K562 (cell line): ENCODE measurements around the gene STARD13. TPM values are rescaled to one million over a fixed set of nuclear protein-coding genes. Genes with fewer than 3 reads are reported as not detected.

Source experiments
- ATAC-seq: fragments of 200-7000 bp; cut with Tn5 transposase; 3 replicates; pipeline ENCODE4 v1.9.1; 2020; ENCODE audit warnings: moderate library complexity
- BruUV-seq: library from RNA; stranded (reverse); fragments of 400-500 nt; replicated peaks from 2 replicates; lab custom pipeline; 2021; lab: Mats Ljungman, UMichigan
- CTCF ChIA-PET: fragments of 300-600 bp; formaldehyde crosslinking; extraction: SDS; loops from one replicate; lab custom pipeline; 2021; ENCODE audit warnings: low intra/inter-chr PET ratio; lab: Yijun Ruan, JAX
- POLR2A ChIA-PET: fragments of 300-600, 350-650 bp; sonication (Branson Sonifier 250); formaldehyde crosslinking; extraction: SDS; loops from one replicate; lab custom pipeline; 2021; ENCODE audit warnings: antibody characterized with exemption, inconsistent platforms; lab: Yijun Ruan, JAX
- DNase-seq, 4 experiments: peaks; one replicate each; pipeline versions ENCODE4 v3.0.0 to v3.0.0-alpha.2; 2011 to 2018; ENCODE audit warnings: low spot score in 3 of 4, mixed read lengths in 3 of 4; ENCODE audit errors: extremely low read depth in 1 of 4
- FAIRE-seq: peaks from 2 replicates; lab custom pipeline; 2011; peaks lifted over from hg19 to GRCh38; lab: Jason Lieb, UNC
- H2AFZ ChIP-seq: 2 replicates; pipeline ENCODE4 v1.6.0; 2011; ENCODE audit warnings: low read depth, low read length, control low read depth, inconsistent platforms
- H3K27ac ChIP-seq: fragments of 200-600 bp; 3 replicates; pipeline ENCODE4 v1.8.0; 2011; ENCODE audit warnings: low read depth, mild to moderate bottlenecking, control low read depth, inconsistent platforms, low read length, moderate library complexity, mixed read lengths; ENCODE audit errors: extremely low read depth
- H3K27me3 ChIP-seq, 2 experiments: fragments of 300-600 bp in 1 of 2; 2 replicates in 1 of 2; 3 replicates in 1 of 2; pipeline versions ENCODE4 v1.6.0 to v1.8.0; 2011; ENCODE audit warnings: inconsistent platforms in 2 of 2, low read length in 2 of 2, mild to moderate bottlenecking in 1 of 2, mixed read lengths in 1 of 2, moderate library complexity in 1 of 2; ENCODE audit not compliant: control insufficient read depth in 2 of 2, insufficient read depth in 2 of 2
- H3K36me3 ChIP-seq: fragments of 300-600 bp; 3 replicates; pipeline ENCODE4 v1.8.0; 2011; ENCODE audit warnings: mild to moderate bottlenecking, low read length, inconsistent platforms; ENCODE audit not compliant: control insufficient read depth, insufficient read depth
- H3K4me1 ChIP-seq, 2 experiments: fragments of 200-600 bp in 1 of 2; replicated peaks in 1 of 2; 2 replicates in 1 of 2; 3 replicates in 1 of 2; pipeline versions ENCODE4 v1.5.1 to v1.8.0; 2011; ENCODE audit warnings: inconsistent platforms in 2 of 2, low read length in 2 of 2, mild to moderate bottlenecking in 1 of 2, mixed read lengths in 1 of 2, moderate library complexity in 1 of 2; ENCODE audit not compliant: control insufficient read depth in 2 of 2, insufficient read depth in 2 of 2
- H3K4me2 ChIP-seq: 2 replicates; pipeline ENCODE4 v1.6.1; 2011; ENCODE audit warnings: low read length, control low read depth, inconsistent platforms, mixed read lengths; ENCODE audit not compliant: insufficient read depth
- H3K4me3 ChIP-seq: fragments of 200-600 bp; sonication (generic), shearing (Covaris generic); 2 replicates; pipeline ENCODE4 v1.5.1; 2016; ENCODE audit warnings: control low read depth, inconsistent platforms
- H3K79me2 ChIP-seq: fragments of 200-600 bp; 3 replicates; pipeline ENCODE4 v1.8.0; 2011; ENCODE audit warnings: low read length, inconsistent platforms; ENCODE audit not compliant: control insufficient read depth, insufficient read depth
- H3K9ac ChIP-seq, 2 experiments: 2 replicates each; pipeline versions ENCODE4 v1.6.0 to v1.6.1; 2011; ENCODE audit warnings: low read depth in 2 of 2, low read length in 2 of 2, control low read depth in 1 of 2, inconsistent platforms in 1 of 2, mild to moderate bottlenecking in 1 of 2, mixed read lengths in 1 of 2; ENCODE audit not compliant: insufficient read depth in 1 of 2
- H3K9me1 ChIP-seq: one replicate; pipeline ENCODE4 v1.6.0; 2011; ENCODE audit warnings: inconsistent platforms, mild to moderate bottlenecking, low read length, moderate library complexity; ENCODE audit not compliant: control insufficient read depth, insufficient read depth
- H3K9me3 ChIP-seq: replicated peaks from 2 replicates; pipeline ENCODE4 v1.5.1; 2011; ENCODE audit warnings: low read depth, low read length, inconsistent platforms; ENCODE audit not compliant: control insufficient read depth, insufficient read depth
- H4K20me1 ChIP-seq: replicated peaks from 2 replicates; pipeline ENCODE4 v1.6.1; 2011; ENCODE audit warnings: low read length, inconsistent platforms, mixed read lengths; ENCODE audit not compliant: control insufficient read depth, insufficient read depth
- BDP1 ChIP-seq: IDR thresholded peaks from 3 replicates; pipeline ENCODE4 v1.6.1; 2011; ENCODE audit not compliant: insufficient read length, insufficient read depth
- CAMTA2 ChIP-seq: fragments of 250-450 bp; sonication (Bioruptor Pico); conservative IDR thresholded peaks from 2 replicates; pipeline ENCODE4 v1.5.1; 2022
- CCAR2 ChIP-seq: fragments of 200-400 bp; formaldehyde crosslinking; IDR thresholded peaks from 2 replicates; pipeline ENCODE4 v1.6.1; 2017; ENCODE audit warnings: mild to moderate bottlenecking, low read depth, low read length
- CEBPG ChIP-seq, 3 experiments: fragments of 200-800 bp in 1 of 3; sonication (Bioruptor generic) in 1 of 3; sonication (generic) in 1 of 3; formaldehyde crosslinking in 1 of 3; IDR thresholded peaks in 2 of 3; conservative IDR thresholded peaks in 1 of 3; 2 replicates each; pipeline versions ENCODE4 v1.6.1 to v1.8.0; 2016 to 2022; ENCODE audit warnings: missing compliant biosample characterization in 2 of 3, missing genetic modification characterization in 2 of 3, mild to moderate bottlenecking in 1 of 3, missing genetic modification reagents in 1 of 3
- CHD2 ChIP-seq: IDR thresholded peaks from 2 replicates; pipeline ENCODE4 v1.6.1; 2011; ENCODE audit warnings: low read depth, low read length
- GATAD2A ChIP-seq: fragments of 450-650 bp; IDR thresholded peaks from 2 replicates; pipeline ENCODE4 v1.6.1; 2017
- MAFG ChIP-seq: fragments of 450-650 bp; conservative IDR thresholded peaks from 2 replicates; pipeline ENCODE4 v1.6.1; 2016; ENCODE audit warnings: missing genetic modification characterization, missing compliant biosample characterization
- MAFK ChIP-seq: IDR thresholded peaks from 2 replicates; pipeline ENCODE4 v1.6.1; 2011; ENCODE audit warnings: low read length, improper control_type of control experiment
- NR1H2 ChIP-seq: sonication (generic); formaldehyde crosslinking; IDR thresholded peaks from 2 replicates; pipeline ENCODE4 v1.4.0; 2020; ENCODE audit warnings: mild to moderate bottlenecking, missing genetic modification reagents
- PTBP1 ChIP-seq: fragments of 200-400 bp; formaldehyde crosslinking; IDR thresholded peaks from 2 replicates; pipeline ENCODE4 v1.6.1; 2017; ENCODE audit warnings: low read depth, low read length
- RBM34 ChIP-seq: fragments of 200-400 bp; formaldehyde crosslinking; IDR thresholded peaks from 2 replicates; pipeline ENCODE4 v1.6.1; 2018; ENCODE audit warnings: low read length, borderline replicate concordance; ENCODE audit not compliant: insufficient read depth
- SAFB ChIP-seq: fragments of 200-400 bp; formaldehyde crosslinking; IDR thresholded peaks from 2 replicates; pipeline ENCODE4 v1.6.1; 2017; ENCODE audit warnings: low read depth, low read length, borderline replicate concordance
- SMARCA5 ChIP-seq: fragments of 450-650 bp; IDR thresholded peaks from 2 replicates; pipeline ENCODE4 v1.6.1; 2016
- STAT5A ChIP-seq: IDR thresholded peaks from 2 replicates; pipeline ENCODE4 v1.6.1; 2012; ENCODE audit warnings: low read length, inconsistent platforms, borderline replicate concordance
- ZNF347 ChIP-seq: fragments of 450-650 bp; formaldehyde crosslinking; IDR thresholded peaks from 2 replicates; pipeline ENCODE4 v1.4.0; 2020; ENCODE audit warnings: low read depth, mild to moderate bottlenecking, moderate library complexity
- WGBS: fragments of 100-300 bp; shearing (Covaris generic); methylation state at CpG from one replicate; pipeline ENCODE4 v1.1.6; 2016; ENCODE audit warnings: low coverage, mixed read lengths; ENCODE audit not compliant: insufficient coverage; ENCODE audit errors: missing lambda C conversion rate; 5-methylcytosine and 5-hydroxymethylcytosine counted together
- in situ Hi-C: fragments of 300-500 bp; cut with MboI; formaldehyde crosslinking; loops from 4 replicates; pipeline ENCODE4 v1.15.0; 2018; ENCODE audit warnings: inconsistent platforms, mixed read lengths
- intact Hi-C: fragments of 100-400 bp; cut with micrococcal nuclease; formaldehyde crosslinking; loops from 2 replicates; pipeline ENCODE4 v1.14.2; 2022
- polyA plus RNA-seq, 8 experiments: library from polyadenylated mRNA; depleted of rRNA in 4 of 8; stranded (reverse) in 5 of 8; unstranded in 3 of 8; fragments of >200 nt; fragmentation: Nextera tagmentation in 2 of 8; fragmentation: Illumina TruSeq in 1 of 8; extraction: Ambion mirVana in 2 of 8; extraction: Trizol in 1 of 8; gene quantifications; 2 replicates each; pipeline versions ENCODE4 v1.2.1 to v1.2.3, GENCODE V29; 2011 to 2014; ENCODE audit warnings: inconsistent platforms in 1 of 8, missing spikeins in 1 of 8
- total RNA-seq, 7 experiments: library from RNA; depleted of rRNA in 6 of 7; stranded (reverse); fragments of >200 nt in 6 of 7; fragmentation: Illumina TruSeq in 2 of 7; extraction: Trizol in 2 of 7; gene quantifications; 2 replicates each; pipeline versions ENCODE4 v1.2.1 to v1.2.3, GENCODE V29; 2011 to 2021; ENCODE audit warnings: low replicate concordance in 1 of 7
- TF ChIP-seq, protein P1 (sequence below): IDR thresholded peaks from 2 replicates; pipeline ENCODE4 v1.6.1; 2011; ENCODE audit warnings: borderline replicate concordance, low read depth, mild to moderate bottlenecking, moderate library complexity, low read length; ENCODE audit not compliant: insufficient read depth, poor library complexity, severe bottlenecking
- TF ChIP-seq, protein P2 (sequence below): fragments of 450-650 bp; formaldehyde crosslinking; IDR thresholded peaks from 2 replicates; pipeline ENCODE4 v1.4.0; 2022; ENCODE audit warnings: missing genetic modification characterization

The STARD13 gene
- total and polyA plus RNA-seq, 9 of the 15 experiments (the other 6 are each of a cell fraction or from before 2014, with no cell fraction given), result 0.11 TPM; not detected in 8

DNA sequence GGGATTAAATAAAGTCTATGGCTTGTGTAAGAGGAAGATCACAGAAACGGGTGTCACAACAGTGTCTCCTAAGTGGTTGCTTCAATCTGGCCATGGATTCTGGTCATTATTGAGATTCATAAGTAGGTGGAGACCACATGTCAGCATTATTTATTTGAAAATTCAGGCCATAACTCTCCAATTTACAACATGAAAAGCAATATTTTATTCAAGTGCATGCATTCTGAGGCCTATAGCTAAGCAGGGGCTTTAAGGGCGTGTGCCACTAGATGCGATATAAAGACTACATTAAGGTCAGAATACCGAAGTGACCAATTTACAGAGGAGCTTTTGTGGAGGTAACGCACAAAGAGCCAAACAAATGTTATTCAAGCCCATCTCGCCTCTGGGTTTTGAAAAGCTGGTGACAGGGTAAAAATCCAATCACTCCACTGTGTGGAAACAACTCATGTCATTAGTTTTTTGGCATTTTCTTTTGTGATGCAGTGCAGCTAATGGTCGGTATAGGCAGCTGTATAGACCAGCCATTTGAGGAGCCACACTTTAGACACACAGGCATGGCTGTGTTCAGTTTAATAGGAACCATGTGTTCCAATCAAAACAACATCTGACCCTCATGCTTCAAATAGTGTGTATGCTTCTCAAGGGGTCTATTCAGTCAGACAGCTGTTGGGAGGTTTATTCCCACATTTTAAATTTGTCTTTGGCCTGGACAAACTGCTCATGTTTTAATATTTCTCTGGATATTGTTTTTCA is 145.6 kb downstream of the STARD13 start:
- ATAC-seq (no peak), FAIRE-seq (no peak), DNase-seq (no peak)
- in situ Hi-C loops, result no loop called here
- H3K9me1 ChIP-seq, result no peaks in the 10 kb centered on the region
- H3K4me1 ChIP-seq, result no peaks in the 10 kb centered on the region
- no peaks in the 10 kb centered on the region for H3K27me3 ChIP-seq
- H4K20me1 ChIP-seq, result no peaks in the 10 kb centered on the region
- no TSS peak for BruUV-seq
- no peaks in the 10 kb centered on the region for H3K79me2 ChIP-seq
- H3K4me2 ChIP-seq, result no peak overlapping the region
- H2AFZ ChIP-seq, result no peak overlapping the region
- CTCF ChIA-PET, result interaction anchor here (0.6 kb wide), 1 partner anchor 55 kb away, joined by 3 read pairs; no protein-coding TSS in a partner anchor
- TF ChIP-seq NR1H2, result no peak
- TF ChIP-seq CHD2, result no peak
- TF ChIP-seq RBM34, result no peak
- no peak for TF ChIP-seq MAFG (tag)
- no peak for TF ChIP-seq BDP1
- no peak for TF ChIP-seq STAT5A
- TF ChIP-seq, protein P1, sequence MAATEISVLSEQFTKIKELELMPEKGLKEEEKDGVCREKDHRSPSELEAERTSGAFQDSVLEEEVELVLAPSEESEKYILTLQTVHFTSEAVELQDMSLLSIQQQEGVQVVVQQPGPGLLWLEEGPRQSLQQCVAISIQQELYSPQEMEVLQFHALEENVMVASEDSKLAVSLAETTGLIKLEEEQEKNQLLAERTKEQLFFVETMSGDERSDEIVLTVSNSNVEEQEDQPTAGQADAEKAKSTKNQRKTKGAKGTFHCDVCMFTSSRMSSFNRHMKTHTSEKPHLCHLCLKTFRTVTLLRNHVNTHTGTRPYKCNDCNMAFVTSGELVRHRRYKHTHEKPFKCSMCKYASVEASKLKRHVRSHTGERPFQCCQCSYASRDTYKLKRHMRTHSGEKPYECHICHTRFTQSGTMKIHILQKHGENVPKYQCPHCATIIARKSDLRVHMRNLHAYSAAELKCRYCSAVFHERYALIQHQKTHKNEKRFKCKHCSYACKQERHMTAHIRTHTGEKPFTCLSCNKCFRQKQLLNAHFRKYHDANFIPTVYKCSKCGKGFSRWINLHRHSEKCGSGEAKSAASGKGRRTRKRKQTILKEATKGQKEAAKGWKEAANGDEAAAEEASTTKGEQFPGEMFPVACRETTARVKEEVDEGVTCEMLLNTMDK, result no peak
- no peak for TF ChIP-seq SAFB
- TF ChIP-seq GATAD2A, result no peak
- no peak for TF ChIP-seq MAFK
- TF ChIP-seq, protein P2, sequence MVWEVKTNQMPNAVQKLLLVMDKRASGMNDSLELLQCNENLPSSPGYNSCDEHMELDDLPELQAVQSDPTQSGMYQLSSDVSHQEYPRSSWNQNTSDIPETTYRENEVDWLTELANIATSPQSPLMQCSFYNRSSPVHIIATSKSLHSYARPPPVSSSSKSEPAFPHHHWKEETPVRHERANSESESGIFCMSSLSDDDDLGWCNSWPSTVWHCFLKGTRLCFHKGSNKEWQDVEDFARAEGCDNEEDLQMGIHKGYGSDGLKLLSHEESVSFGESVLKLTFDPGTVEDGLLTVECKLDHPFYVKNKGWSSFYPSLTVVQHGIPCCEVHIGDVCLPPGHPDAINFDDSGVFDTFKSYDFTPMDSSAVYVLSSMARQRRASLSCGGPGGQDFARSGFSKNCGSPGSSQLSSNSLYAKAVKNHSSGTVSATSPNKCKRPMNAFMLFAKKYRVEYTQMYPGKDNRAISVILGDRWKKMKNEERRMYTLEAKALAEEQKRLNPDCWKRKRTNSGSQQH (CRISPR knock-in tag), result no peak
- TF ChIP-seq ZNF347 (CRISPR knock-in tag), result no peak
- TF ChIP-seq CAMTA2 (CRISPR knock-in tag), result no peak
- no peak for TF ChIP-seq CEBPG (CRISPR knock-in tag; IDR thresholded peaks at IDR 0.05)
- no peak for TF ChIP-seq CEBPG (tag; conservative IDR thresholded peaks at IDR 0.05 in 1 of 2, IDR thresholded peaks at IDR 0.05 in 1 of 2)
- TF ChIP-seq PTBP1, result no peak
- TF ChIP-seq SMARCA5, result no peak
- TF ChIP-seq CCAR2, result no peak
- no peaks in the 10 kb centered on the region for H3K9me3 ChIP-seq
- H3K36me3 ChIP-seq, result no peaks in the 10 kb centered on the region
- intact Hi-C loops, result no loop called here
- no peak overlapping the region for H3K27ac ChIP-seq
- POLR2A ChIA-PET, result no interaction called here
- no peak overlapping the region for H3K4me3 ChIP-seq
- 1% methylated on average over 7 of the region's 7 CpGs for WGBS
- H3K9ac ChIP-seq, result no peak overlapping the region
